Hepatocyte (in vitro differentiated cells): Measurements from ENCODE around the gene SP7.

Experiments
- CTCF ChIP-seq: fragments of 200-600 bp; sonication (generic); IDR thresholded peaks from 2 replicates; pipeline ENCODE4 v1.5.1; 2016; ENCODE audit warnings: antibody characterized with exemption, mild to moderate bottlenecking; ENCODE audit not compliant: poor library complexity
- EZH2 ChIP-seq: fragments of 200-600 bp; sonication (generic); IDR thresholded peaks from 2 replicates; pipeline ENCODE4 v1.6.1; 2016; ENCODE audit warnings: antibody characterized with exemption, mild to moderate bottlenecking, borderline replicate concordance

GRCh38 chr12:53378222-53378621 is 42.1 kb upstream of the SP7 start:
- TF ChIP-seq CTCF (no peak), EZH2 (no peak)
